ENCODE measurements around the gene CALN1. TPM values are rescaled to one million over a fixed set of nuclear protein-coding genes. Genes with fewer than 3 reads are reported as not detected.

Gene CALN1
- total RNA-seq = not detected in 2 replicates

DNA sequence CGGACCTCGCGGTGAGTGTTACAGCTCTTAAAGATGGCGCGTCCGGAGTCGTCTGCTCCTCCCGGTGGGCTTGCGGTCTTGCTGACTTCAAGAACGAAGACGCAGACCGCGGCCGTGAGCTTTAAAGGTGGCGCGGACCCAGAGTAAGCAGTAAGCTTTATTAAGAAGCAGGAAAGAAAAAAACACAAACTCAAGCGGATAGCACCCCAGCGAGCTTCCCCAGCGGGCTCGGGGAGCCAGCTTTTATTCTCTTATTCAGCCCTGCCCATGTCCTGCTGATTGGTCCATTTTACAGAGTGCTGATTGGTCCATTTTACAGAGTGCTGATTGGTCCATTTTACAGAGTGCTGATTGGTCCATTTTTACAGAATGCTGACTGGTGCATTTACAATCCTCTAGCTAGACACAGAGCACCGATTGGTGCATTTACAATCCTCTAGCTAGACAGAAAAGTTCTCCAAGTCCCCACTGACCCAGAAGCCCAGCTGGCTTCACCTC lies at the start of gene CALN1:
TSS of gene CALN1 (minus strand) at position 218 of the 498 bp plus-strand sequence.

Data from hair follicular keratinocyte (primary cell).